RWPE2 (cell line): Measurements from ENCODE around the gene EFCC1.
"Not testable (repeated sequence)": the region's sequence is repeated elsewhere in the genome, so short reads cannot be mapped to it uniquely, and the experiment has no call there.

Experiments
- ATAC-seq: fragments of 200-7000 bp; cut with Tn5 transposase; 3 replicates; pipeline ENCODE4 v1.9.1; 2021; ENCODE audit warnings: low read depth
- DNase-seq: peaks from one replicate; pipeline ENCODE4 v3.0.0-alpha.2; 2020; ENCODE audit warnings: low spot score
- H3K27ac ChIP-seq: fragments of 450-650 bp; 2 replicates; pipeline ENCODE4 v1.5.1; 2017; ENCODE audit warnings: mild to moderate bottlenecking; ENCODE audit not compliant: poor library complexity, severe bottlenecking
- H3K27me3 ChIP-seq: fragments of 250-450 bp; sonication (Bioruptor Pico); 2 replicates; pipeline ENCODE4 v1.5.1; 2021; ENCODE audit warnings: mild to moderate bottlenecking, moderate library complexity; ENCODE audit not compliant: insufficient read depth, poor library complexity, severe bottlenecking
- H3K36me3 ChIP-seq: fragments of 250-450 bp; sonication (Bioruptor Pico); 2 replicates; pipeline ENCODE4 v1.5.1; 2020; ENCODE audit warnings: low read depth, mild to moderate bottlenecking, moderate library complexity
- H3K4me1 ChIP-seq: fragments of 250-450 bp; sonication (Bioruptor Pico); 2 replicates; pipeline ENCODE4 v1.5.1; 2021; ENCODE audit warnings: mild to moderate bottlenecking, moderate library complexity; ENCODE audit not compliant: insufficient read depth, poor library complexity, severe bottlenecking
- H3K4me3 ChIP-seq: fragments of 250-450 bp; sonication (Bioruptor Pico); 2 replicates; pipeline ENCODE4 v1.5.1; 2021; ENCODE audit warnings: mild to moderate bottlenecking, moderate library complexity; ENCODE audit not compliant: severe bottlenecking
- H3K9me3 ChIP-seq: fragments of 250-450 bp; sonication (Bioruptor Pico); 2 replicates; pipeline ENCODE4 v1.5.1; 2021; ENCODE audit warnings: mild to moderate bottlenecking, moderate library complexity; ENCODE audit not compliant: severe bottlenecking
- TF ChIP-seq, protein P1 (sequence below): fragments of 450-650 bp; IDR thresholded peaks from one replicate; pipeline ENCODE4 v1.5.1; 2017; ENCODE audit warnings: mild to moderate bottlenecking, moderate library complexity; ENCODE audit not compliant: poor library complexity, severe bottlenecking

Gene EFCC1

DNA sequence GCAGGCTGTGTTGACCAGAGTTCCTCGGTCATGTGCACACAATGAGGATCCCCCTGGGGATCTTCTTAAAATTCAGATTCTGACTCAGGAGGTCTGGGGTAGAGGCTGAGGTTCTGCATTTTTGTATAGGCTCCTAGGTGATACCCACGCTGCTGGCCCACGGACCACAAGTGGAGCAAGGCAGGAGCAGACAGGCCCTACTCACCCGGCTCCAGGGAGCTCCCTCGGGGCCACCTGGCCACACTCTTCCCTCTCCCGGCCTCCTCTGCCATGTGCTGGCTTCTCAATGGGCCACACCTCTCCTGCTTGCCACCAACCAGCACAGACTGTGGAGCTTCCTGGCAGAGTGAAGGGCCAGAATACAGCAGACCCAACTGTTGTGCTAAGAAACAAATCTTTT lies 83.4 kb downstream of the EFCC1 start:
- Histone ChIP-seq H3K27me3 (no peaks in the 10 kb centered on the region), H3K4me1 (peaks cover 4% of the 10 kb centered on the region), H3K9me3 (no peaks in the 10 kb centered on the region), H3K27ac (no peak overlapping the region), H3K4me3 (no peak overlapping the region), H3K36me3 (no peaks in the 10 kb centered on the region)
- TF ChIP-seq, protein P1, sequence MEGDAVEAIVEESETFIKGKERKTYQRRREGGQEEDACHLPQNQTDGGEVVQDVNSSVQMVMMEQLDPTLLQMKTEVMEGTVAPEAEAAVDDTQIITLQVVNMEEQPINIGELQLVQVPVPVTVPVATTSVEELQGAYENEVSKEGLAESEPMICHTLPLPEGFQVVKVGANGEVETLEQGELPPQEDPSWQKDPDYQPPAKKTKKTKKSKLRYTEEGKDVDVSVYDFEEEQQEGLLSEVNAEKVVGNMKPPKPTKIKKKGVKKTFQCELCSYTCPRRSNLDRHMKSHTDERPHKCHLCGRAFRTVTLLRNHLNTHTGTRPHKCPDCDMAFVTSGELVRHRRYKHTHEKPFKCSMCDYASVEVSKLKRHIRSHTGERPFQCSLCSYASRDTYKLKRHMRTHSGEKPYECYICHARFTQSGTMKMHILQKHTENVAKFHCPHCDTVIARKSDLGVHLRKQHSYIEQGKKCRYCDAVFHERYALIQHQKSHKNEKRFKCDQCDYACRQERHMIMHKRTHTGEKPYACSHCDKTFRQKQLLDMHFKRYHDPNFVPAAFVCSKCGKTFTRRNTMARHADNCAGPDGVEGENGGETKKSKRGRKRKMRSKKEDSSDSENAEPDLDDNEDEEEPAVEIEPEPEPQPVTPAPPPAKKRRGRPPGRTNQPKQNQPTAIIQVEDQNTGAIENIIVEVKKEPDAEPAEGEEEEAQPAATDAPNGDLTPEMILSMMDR = no peak
- DNase-seq (no peak), ATAC-seq (no peak)

DNA sequence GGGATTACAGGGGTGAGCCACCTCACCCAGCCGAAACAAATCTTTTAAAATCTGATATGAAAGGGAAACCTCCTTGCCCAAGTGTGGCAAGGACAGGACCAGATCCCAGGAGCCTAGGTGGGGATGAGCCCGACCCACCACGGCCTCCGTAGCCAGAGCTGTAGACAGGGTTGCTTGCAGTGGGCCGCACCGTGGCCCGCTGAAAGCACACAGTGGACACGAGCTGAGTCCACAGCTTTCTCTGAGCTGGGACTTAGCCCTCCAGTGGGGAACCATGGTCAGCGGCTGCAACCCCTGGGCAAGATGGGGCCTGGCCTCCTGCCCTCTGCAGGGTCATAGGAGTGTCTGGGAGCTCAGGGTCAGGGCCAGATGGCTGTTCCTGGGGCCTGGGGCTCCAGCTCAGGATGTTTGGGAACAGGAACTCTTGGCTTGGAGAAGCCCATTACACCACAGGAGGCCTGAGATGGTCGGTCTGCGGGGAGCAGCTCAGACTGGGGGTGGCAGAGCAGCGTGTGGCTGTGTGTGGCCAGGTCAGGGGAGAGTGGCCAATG lies 84.1 kb downstream of the EFCC1 start:
- no peak overlapping the region for H3K27ac ChIP-seq
- H3K4me3 ChIP-seq = no peak overlapping the region
- H3K9me3 ChIP-seq = no peaks in the 10 kb centered on the region
- ATAC-seq (no peak), DNase-seq (no peak)
- peaks cover 4% of the 10 kb centered on the region for H3K4me1 ChIP-seq
- H3K36me3 ChIP-seq = no peaks in the 10 kb centered on the region
- TF ChIP-seq, protein P1 = no peak
- no peaks in the 10 kb centered on the region for H3K27me3 ChIP-seq

DNA sequence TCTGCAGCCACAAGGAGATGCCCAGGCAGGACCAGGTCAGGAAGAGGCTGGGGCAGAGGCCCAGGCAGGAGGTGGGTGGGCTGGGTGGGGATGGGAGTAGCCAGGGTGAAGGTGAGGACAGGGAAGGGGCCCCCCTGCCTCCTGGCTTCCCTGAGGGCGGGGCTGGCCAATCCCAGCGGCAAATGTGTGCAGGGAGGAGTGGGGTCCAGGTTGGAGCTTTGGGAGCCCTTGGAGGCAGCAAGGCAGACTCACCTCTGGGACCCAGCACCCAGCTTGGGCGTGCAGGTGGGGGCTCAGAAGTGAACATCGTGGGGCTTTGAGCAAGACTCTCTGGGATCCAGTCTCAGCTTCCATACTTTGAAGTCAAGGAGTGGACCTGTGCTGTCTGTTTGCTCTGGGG lies 84.7 kb downstream of the EFCC1 start:
- Histone ChIP-seq H3K27ac (no peak overlapping the region), H3K36me3 (no peaks in the 10 kb centered on the region), H3K9me3 (no peaks in the 10 kb centered on the region), H3K27me3 (no peaks in the 10 kb centered on the region), H3K4me3 (no peak overlapping the region), H3K4me1 (peaks cover 4% of the 10 kb centered on the region)
- ATAC-seq = no peak
- TF ChIP-seq, protein P1 = no peak
- no peak for DNase-seq

DNA sequence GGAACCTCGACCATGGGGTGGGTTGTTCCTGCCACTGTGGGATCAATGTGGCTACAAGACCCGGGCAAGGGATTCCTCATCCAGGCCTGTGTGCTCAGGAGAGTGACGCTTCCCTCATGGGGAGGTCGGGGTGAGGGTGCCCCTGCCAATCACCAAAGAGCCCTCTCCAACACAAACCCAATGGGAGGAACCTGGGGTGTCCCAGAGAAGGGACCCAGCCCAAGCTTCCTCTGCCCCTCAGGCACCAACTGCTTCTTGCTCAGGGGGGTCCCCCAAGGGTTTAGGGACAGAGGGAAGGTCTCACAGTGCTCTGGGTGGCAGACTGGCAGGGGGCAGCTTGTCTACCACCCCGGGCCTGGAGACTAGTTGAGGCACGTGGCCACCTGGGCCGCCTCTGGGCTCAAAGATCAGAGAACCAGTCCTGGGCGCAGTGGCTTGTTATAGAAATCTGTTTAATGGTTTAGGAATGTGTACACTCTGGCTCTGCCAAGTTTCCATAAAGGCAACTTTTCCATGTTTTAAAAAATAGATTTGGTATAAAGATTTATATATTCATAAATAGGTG lies 86.1 kb downstream of the EFCC1 start:
- H3K27me3 ChIP-seq = no peaks in the 10 kb centered on the region
- H3K36me3 ChIP-seq = peaks cover 3% of the 10 kb centered on the region
- H3K9me3 ChIP-seq = no peaks in the 10 kb centered on the region
- H3K4me1 ChIP-seq = peaks cover 4% of the 10 kb centered on the region
- TF ChIP-seq, protein P1 = no peak
- no peak overlapping the region for H3K4me3 ChIP-seq
- peak overlapping the region; percentile 47 for H3K27ac ChIP-seq
- no peak for DNase-seq
- peak; percentile 51; the same call in 2 of the 3 replicates for ATAC-seq

DNA sequence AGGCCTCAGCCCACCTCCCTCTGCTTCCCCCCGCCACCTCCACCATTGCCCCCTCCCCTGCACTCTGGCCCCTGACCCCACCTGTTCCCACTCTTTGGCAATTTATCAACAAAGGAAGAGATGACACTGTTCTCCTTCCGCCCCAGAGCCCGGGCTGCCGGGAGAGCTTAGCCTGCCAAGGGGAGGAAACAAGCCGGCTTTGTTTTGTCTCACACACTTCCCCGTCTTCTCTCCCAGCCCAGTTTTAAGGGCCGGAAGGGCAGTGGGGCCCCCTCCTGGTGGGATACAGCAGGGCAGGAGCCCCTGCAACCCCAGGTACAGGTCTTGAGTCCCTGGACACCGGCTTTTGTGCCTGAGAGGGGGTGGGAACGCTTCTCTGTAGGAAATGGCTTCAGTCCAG lies 86.8 kb downstream of the EFCC1 start:
- not testable (repeated sequence) for H3K36me3 ChIP-seq, DNase-seq, H3K27me3 ChIP-seq, H3K9me3 ChIP-seq, H3K4me3 ChIP-seq, H3K4me1 ChIP-seq, H3K27ac ChIP-seq
- peak; percentile 72 for ATAC-seq

DNA sequence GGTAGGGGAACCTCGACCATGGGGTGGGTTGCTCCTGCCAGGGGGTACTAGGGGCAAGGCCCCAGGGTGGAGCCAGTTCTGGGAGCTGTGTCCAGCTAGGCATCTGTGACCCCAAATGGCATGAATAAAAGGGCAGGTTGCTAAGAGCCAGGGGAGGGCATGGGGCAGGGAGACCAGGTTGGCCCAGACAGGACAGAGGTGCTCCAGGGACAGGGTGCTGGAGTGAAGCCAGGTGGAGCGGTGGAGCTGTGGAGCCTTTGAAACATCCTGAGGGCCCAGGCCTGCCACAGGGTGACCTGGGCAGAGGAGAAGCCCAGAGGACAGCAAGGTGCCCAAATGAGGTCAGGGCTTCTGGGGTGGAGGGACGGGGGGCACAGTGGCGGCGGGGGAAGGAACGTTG lies 87.2 kb downstream of the EFCC1 start:
- peak; percentile 6; the same call in 1 of the 3 replicates for ATAC-seq
- DNase-seq, H3K36me3 ChIP-seq: not testable (repeated sequence)

More for the DNA sequence above, 87.2 kb downstream of the EFCC1 start:
- not testable (repeated sequence) for H3K27me3 ChIP-seq, H3K27ac ChIP-seq, H3K4me3 ChIP-seq, H3K9me3 ChIP-seq, H3K4me1 ChIP-seq
